ENCODE results near the gene ZNF423.
"Not testable (repeated sequence)": the region's sequence is repeated elsewhere in the genome, so short reads cannot be mapped to it uniquely, and the experiment has no call there.

Gene ZNF423

GRCh38 chr16:49506058-49507013 lies 349.6 kb downstream of the ZNF423 start:
- DNase-seq (ENCODE audit: low spot score), result not testable (repeated sequence)

GRCh38 chr16:49505556-49505955 lies 350.4 kb downstream of the ZNF423 start:
- DNase-seq (ENCODE audit: low spot score), result no peak

- no peak for DNase-seq (ENCODE audit: low spot score)
These were observed 351.3 kb downstream of the ZNF423 start for GRCh38 chr16:49504626-49505025.

GRCh38 chr16:49504023-49504364 lies 351.9 kb downstream of the ZNF423 start:
- no peak for DNase-seq (ENCODE audit: low spot score)

GRCh38 chr16:49503256-49504022 lies 352.5 kb downstream of the ZNF423 start:
- DNase-seq (ENCODE audit: low spot score), result no peak

- DNase-seq (ENCODE audit: low spot score), result no peak
These were observed 353.6 kb downstream of the ZNF423 start for GRCh38 chr16:49502136-49502881.

GRCh38 chr16:49499869-49500610 lies 355.9 kb downstream of the ZNF423 start:
- no peak for DNase-seq (ENCODE audit: low spot score)

GRCh38 chr16:49499414-49499785 lies 356.5 kb downstream of the ZNF423 start:
- no peak for DNase-seq (ENCODE audit: low spot score)

GRCh38 chr16:49498666-49499413 lies 357.1 kb downstream of the ZNF423 start:
- no peak for DNase-seq (ENCODE audit: low spot score)

- no peak for DNase-seq (ENCODE audit: low spot score)
These were observed 357.6 kb downstream of the ZNF423 start for GRCh38 chr16:49498264-49498663.

- no peak for DNase-seq (ENCODE audit: low spot score)
These were observed 358.4 kb downstream of the ZNF423 start for GRCh38 chr16:49497466-49497865.

- no peak for DNase-seq (ENCODE audit: low spot score)
These were observed 359.3 kb downstream of the ZNF423 start for GRCh38 chr16:49496656-49497055.

GRCh38 chr16:49495596-49496355 lies 360.1 kb downstream of the ZNF423 start:
- DNase-seq (ENCODE audit: low spot score), result no peak

- DNase-seq (ENCODE audit: low spot score), result no peak
These were observed 360.9 kb downstream of the ZNF423 start for GRCh38 chr16:49494891-49495566.

- no peak for DNase-seq (ENCODE audit: low spot score)
These were observed 361.4 kb downstream of the ZNF423 start for GRCh38 chr16:49494474-49494873.

- DNase-seq (ENCODE audit: low spot score), result no peak
These were observed 362.1 kb downstream of the ZNF423 start for GRCh38 chr16:49493836-49494235.

- DNase-seq (ENCODE audit: low spot score), result no peak
These were observed 362.9 kb downstream of the ZNF423 start for GRCh38 chr16:49492896-49493626.

- peak; percentile 79 for DNase-seq (ENCODE audit: low spot score)
These were observed 363.8 kb downstream of the ZNF423 start for GRCh38 chr16:49491771-49492761.

Data from AG20443 (cell line).